SK-N-SH (cell line): ENCODE results near the gene TJP3.

Source experiments
- EP300 ChIP-seq, 2 experiments: IDR thresholded peaks; 2 replicates each; pipeline versions ENCODE4 v1.4.0 to v1.6.1; 2012; ENCODE audit warnings: borderline replicate concordance in 1 of 2, low read depth in 1 of 2, low read length in 1 of 2
- GABPA ChIP-seq: IDR thresholded peaks from 2 replicates; pipeline ENCODE4 v1.4.0; 2012; ENCODE audit warnings: low read depth, mild to moderate bottlenecking
- POLR2AphosphoS5 ChIP-seq: IDR thresholded peaks from 2 replicates; pipeline ENCODE4 v1.6.1; 2012; ENCODE audit warnings: low read depth, low read length
- TF ChIP-seq, protein P1 (sequence below): fragments of 200-600 bp; sonication (generic); IDR thresholded peaks from 2 replicates; pipeline ENCODE4 v1.6.1; 2017; ENCODE audit warnings: antibody characterized with exemption, mild to moderate bottlenecking, moderate library complexity

DNA sequence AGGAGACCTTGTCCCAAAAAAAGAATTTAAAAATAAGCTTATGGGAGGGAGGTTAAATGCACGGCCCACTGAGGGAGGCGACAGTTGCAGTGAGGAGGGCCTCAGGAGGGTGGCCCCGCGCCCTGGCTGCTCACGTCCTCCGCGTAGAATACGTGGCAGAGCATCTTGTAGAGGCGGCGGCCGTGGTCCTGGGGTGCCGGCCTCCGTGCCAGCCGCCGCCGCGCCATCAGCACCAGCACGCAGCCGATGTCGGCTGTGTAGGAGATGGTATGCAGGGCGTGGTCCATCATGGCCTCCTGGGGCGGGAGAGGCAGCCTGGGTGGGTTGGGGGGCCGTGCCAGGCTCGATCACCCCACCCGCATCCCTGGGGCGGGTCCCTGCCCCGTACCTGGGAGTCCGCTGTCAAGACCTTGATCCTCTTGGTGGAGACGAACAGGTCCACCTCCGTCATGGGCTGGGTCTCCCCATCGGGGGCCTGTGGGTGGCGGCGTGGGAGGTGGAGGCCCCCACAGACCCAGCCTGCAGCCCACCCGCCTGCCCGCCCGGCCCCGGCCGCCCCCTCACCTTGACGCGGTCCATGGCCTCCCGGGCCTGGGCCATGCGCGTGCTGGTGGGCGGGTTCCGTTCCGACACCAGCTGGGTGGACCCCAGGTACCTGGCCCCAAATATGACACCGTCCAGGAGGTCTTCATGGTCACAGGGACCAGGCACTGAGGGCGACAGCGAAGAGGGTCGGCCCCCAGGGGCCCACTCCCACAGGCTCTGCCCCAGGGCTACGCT is 45.6 kb downstream of the TJP3 start:
- TF ChIP-seq GABPA, result no peak
- TF ChIP-seq, protein P1, sequence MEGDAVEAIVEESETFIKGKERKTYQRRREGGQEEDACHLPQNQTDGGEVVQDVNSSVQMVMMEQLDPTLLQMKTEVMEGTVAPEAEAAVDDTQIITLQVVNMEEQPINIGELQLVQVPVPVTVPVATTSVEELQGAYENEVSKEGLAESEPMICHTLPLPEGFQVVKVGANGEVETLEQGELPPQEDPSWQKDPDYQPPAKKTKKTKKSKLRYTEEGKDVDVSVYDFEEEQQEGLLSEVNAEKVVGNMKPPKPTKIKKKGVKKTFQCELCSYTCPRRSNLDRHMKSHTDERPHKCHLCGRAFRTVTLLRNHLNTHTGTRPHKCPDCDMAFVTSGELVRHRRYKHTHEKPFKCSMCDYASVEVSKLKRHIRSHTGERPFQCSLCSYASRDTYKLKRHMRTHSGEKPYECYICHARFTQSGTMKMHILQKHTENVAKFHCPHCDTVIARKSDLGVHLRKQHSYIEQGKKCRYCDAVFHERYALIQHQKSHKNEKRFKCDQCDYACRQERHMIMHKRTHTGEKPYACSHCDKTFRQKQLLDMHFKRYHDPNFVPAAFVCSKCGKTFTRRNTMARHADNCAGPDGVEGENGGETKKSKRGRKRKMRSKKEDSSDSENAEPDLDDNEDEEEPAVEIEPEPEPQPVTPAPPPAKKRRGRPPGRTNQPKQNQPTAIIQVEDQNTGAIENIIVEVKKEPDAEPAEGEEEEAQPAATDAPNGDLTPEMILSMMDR, result no peak
- no peak for TF ChIP-seq POLR2AphosphoS5
- no peak for TF ChIP-seq EP300 (IDR thresholded peaks at IDR 0.05; ENCODE audit: borderline replicate concordance in 1 of 2, low read depth in 1 of 2, low read length in 1 of 2)
